HG02938 (cell line): ENCODE results near the gene THAP11.
"Not testable (repeated sequence)": the region's sequence is repeated elsewhere in the genome, so short reads cannot be mapped to it uniquely, and the experiment has no call there.

ENCODE experiments used
- ATAC-seq: cut with Tn5 transposase; IDR thresholded peaks from one replicate; pipeline ENCODE4 v1.9.1; 2021; ENCODE audit warnings: mild to moderate bottlenecking, moderate library complexity; ENCODE audit not compliant: unreplicated experiment

The THAP11 gene

DNA sequence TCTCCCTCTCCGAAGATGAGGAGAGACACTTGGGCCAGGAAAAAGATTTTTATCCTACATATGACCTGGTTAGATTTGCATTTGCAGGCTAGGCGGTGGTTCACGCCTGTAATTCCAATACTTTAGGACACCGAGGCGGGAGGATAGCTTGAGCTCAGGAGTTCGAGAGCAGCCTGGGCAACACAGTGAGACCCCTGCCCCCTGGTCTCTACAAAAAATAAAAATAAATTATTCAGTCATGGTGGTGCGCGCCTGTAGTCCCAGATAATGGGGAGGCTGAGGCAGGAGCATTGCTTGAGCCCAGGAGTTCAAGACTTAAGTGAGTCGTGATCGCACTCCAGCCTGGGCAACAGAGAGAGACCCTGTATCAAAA is 7.9 kb upstream of the THAP11 start:
- ATAC-seq, result no peak

DNA sequence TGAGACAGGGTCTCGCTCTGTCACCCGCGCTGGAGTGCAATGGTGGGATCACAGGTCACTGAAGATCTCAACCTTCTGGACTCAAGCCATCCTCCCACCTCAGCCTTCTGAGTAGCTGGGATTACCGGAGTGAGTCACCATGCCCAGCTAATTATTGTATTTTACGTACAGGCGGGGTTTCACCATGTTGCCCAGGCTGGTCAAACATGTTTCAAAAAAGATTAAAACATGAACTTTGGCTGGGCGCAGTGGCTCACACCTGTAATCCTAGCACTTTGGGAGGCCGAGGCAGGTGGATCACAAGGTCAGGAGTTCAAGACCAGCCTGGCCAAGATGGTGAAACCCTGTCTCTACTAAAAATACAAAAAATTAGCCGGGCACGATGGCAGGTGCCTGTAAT is 4.9 kb upstream of the THAP11 start:
- ATAC-seq, result not testable (repeated sequence)

DNA sequence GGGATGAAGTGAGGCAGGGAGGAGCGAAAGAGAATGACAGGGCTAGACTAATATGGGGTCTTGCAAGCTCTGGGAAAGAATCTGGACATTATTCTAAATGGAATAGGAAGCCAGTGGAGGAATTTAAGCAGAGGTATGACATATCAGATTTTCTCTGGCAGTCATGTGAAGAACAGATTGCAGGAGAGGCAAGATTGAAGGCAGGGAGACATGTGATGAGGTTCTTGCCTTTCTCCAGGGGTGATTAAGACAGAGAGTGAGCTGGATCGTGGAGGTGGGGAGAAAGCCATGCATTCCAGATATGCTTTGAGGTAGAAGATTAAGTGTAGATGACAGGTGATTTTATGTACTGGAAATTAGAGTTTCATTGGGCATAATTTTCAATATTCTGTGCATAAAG is 4.3 kb upstream of the THAP11 start:
- ATAC-seq, result no peak

DNA sequence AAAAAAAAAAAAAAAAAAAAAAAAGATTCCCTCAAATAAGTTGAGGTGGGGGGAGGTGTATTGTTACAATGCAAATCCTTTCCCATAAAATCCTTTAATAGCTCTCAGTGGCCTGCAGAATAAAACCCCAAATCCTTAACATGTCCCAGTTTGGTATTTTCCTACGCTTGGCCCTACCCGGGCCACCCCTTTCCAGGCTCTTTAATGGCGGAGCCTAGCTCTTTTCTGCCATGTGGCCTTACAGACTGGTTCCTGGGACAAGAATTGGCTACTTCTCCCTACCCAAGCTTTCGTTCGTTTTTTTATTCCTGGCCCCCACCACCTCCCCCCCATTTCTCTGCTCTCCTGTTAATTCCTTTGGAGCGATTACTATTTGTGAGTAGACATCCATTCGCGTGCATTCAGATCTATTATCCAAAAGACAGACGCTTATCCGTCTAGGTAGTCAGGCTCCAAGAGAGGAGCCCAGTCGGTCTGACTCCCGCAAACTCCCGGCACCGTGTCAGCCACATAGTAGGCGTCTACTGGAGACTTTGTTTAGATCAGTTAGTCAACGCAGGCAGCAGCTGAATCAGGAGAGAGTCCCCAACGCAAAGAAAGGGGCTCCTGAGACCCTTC is 813 bp upstream of the THAP11 start:
- ATAC-seq, result no peak

DNA sequence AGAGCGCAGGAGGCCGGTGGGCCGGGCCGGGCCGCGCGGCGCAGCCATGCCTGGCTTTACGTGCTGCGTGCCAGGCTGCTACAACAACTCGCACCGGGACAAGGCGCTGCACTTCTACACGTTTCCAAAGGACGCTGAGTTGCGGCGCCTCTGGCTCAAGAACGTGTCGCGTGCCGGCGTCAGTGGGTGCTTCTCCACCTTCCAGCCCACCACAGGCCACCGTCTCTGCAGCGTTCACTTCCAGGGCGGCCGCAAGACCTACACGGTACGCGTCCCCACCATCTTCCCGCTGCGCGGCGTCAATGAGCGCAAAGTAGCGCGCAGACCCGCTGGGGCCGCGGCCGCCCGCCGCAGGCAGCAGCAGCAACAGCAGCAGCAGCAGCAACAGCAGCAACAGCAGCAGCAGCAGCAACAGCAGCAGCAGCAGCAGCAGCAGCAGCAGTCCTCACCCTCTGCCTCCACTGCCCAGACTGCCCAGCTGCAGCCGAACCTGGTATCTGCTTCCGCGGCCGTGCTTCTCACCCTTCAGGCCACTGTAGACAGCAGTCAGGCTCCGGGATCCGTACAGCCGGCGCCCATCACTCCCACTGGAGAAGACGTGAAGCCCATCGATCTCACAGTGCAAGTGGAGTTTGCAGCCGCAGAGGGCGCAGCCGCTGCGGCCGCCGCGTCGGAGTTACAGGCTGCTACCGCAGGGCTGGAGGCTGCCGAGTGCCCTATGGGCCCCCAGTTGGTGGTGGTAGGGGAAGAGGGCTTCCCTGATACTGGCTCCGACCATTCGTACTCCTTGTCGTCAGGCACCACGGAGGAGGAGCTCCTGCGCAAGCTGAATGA is 606 bp downstream of the THAP11 start:
- ATAC-seq, result peak; percentile 6

DNA sequence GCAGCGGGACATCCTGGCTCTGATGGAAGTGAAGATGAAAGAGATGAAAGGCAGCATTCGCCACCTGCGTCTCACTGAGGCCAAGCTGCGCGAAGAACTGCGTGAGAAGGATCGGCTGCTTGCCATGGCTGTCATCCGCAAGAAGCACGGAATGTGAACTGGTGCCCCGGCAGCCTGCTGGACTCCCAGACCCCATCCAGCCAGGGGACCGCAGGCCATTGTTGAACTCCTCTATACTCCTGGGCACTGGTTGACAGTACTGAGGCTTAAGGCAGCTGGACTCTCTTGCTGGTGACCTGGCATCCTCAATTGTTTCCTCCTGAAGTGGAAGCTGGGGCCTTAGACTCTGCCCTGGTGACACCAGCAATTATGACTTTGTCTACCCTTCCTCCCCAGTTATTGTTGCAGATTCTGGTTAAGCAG is 1.2 kb downstream of the THAP11 start:
- no peak for ATAC-seq

DNA sequence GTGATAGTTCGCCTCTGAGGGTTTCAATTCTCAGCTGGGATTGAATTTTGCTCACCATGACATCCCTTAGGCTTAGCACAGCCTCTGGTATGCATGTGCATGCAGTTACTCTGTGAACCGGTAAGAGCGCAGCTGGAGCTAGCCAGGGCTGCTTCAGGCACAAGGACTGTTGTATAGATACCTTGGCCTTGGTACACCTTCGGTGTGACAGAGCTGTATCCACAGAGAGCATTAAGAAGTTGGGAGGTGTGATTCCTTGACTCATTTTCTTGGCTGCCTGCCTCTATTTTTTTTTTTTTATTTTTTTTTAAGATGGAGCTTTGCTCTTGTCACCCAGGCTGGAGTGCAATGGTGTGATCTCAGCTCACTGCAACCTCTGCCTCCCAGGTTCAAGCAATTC is 2.4 kb downstream of the THAP11 start:
- ATAC-seq, result no peak

DNA sequence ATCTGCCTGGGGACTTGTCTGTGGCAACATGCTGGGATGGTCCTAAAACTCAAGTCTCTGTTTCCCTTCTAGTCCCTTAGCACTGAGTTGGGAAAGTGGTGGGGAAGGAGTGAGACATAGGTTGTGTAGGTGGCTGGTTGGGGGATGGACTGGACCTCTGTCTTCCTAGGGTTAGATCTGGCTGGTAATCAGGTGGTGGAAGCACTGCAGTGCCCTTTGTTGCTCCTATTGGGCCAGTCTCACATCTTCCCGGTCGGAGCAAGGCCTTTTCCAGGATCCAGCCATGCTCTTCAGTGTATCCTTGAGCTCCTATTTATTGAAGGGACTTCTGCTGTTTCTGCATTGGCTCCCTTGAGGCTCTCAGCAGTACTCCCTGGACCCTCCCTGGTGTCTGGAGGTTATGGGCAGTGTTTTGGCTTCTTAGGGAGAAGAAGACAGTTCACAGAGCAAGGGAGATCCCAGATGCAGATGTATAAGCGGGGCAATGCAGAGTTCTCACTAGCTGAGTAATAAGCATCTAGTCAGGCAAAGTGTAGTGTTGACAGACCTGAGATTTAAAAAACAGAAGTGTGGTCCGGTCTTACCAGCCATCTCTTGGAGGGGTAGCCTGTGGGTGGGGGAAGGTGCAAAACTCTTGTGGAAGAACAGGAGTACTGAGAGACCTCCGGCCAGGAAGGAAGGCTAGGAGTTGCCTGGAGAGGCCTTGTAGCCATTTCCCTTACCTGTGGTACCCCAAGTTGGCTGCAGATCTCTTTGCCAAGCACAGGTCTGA is 3.4 kb downstream of the THAP11 start:
- ATAC-seq, result no peak

DNA sequence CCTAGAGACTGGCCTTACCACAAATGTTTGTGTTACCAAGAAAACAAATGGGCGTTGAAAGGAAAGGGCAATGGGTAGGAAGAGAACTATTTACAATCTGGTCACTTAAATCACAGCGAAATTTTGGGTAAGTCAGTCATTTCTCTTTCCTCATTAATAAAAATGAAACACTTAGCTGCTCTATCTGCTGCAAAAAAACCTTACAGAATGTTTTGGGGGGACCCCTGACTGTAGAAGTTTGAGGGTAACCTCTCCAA is 3.9 kb downstream of the THAP11 start:
- ATAC-seq, result no peak

DNA sequence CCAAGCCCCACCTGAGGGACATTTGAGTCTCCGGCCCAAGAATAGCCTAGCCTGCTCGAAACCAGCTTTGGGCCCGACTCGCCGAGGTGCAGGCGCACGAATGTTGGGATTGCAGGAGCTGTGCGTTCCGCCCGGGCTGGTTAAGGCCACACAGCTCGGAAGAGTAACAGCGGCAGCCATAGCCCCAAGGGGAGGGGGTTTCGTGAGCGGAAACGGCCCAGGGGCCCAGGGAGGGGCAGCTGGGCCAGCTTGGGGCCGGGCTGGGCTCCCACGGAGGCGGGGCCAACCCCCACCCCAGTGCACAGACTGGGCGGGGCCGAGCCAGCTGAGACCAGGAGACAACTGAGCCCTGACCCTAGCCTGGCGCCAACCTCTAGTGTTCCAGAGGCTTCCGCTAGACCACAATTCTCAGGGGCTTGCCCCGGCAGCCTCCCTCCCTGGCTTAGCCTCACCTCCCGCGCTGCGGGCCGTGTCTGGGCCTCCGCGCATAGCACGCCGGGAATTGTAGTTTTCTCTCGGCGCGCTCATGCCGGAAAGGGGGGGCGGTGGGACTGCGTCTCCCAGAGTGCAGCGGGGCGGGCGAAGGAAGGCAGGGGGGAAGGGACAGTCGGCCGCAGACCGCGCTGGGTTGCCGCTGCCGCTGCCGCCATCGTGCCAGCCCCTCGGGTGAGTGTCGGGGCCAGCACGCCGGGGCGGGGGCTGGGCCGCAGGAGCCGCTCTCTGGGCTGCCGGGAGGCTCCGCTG is 4.4 kb downstream of the THAP11 start, which contains the start of gene NUTF2:
TSS of gene NUTF2 (plus strand) at position 614 of the 744 bp plus-strand sequence. CDS start 18,198 bp downstream, outside the sequence.
- peak; percentile 54 for ATAC-seq

DNA sequence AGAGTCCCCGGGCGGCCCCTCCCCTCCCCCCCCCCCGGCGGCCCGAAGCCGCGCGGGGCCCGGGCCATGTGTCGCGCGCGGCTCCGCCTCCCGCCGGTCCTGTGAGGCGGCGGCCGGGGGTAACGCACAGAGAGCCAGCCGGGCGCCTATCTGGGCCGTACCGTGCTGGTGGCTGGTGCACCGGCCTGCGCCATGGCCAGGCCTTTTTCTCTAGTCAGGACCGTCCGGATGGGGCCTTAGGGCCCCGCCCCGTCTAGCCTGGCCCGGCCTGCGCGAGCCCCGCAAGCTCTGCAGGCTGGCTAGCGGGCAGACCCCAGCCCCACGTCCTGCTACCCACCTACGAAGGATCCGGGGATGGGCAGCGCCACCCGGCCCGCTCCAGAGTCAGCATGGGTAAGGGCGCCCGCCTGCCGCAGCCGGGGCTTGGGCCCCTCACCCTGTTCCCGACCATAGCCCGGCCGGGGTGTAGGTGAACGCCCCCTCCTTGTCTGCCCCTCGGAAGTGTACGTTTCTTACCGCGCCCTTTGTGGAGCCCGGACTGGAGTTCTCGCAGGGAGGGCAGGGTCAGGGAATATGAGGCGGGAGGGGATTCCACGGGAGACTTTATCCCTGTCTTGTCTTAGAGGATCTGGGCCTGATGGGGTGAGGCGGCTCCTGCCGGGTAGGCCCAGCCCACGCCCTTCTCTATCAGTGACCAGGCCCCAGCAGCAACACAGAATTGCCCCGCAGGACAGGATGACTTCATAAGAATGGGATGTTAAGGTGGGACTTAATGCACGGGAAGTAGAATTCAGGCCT is 5.1 kb downstream of the THAP11 start, which contains the start of gene CENPT:
TSS of gene CENPT (minus strand) at position 630 of the 798 bp plus-strand sequence. CDS start 13,834 bp downstream, outside the sequence.
- ATAC-seq, result peak; percentile 27

DNA sequence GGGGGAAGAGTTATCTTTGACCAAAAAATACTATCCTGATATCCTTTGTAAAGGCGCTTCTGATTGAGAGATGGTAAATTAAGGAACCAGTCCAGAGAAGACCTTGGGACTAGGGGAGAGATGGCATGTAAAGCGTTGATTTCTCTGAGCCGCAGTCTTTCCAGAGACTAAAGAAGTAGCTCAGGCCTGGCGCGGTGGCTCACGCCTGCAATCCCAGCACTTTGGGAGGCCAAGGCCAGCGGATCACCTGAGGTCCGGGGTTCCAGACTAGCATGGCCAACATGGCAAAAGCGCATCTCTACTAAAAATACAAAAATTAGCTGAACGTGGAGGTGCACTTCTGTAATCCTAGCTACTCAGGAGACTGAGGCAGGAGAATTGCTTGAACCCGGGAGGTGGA is 6.0 kb downstream of the THAP11 start:
- ATAC-seq, result no peak

DNA sequence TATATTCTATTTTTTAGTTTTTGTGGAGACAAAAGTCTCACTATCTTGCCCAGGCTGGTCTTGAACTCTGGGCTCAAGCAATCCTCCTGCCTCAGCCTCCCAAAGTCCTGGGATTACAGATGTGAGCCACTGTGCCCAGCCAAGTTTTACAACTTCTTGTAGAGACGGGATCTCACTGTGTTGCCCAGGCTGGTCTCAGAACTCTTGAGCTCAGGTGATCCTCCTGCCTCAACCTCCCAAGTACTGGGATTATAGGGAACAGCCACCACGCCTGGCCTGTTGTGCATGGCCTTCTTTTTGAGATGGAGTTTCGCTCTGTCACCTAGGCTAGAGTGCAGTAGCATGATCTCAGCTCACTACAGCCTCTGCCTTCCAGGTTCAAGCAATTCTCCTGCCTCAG is 11.6 kb downstream of the THAP11 start:
- no peak for ATAC-seq

DNA sequence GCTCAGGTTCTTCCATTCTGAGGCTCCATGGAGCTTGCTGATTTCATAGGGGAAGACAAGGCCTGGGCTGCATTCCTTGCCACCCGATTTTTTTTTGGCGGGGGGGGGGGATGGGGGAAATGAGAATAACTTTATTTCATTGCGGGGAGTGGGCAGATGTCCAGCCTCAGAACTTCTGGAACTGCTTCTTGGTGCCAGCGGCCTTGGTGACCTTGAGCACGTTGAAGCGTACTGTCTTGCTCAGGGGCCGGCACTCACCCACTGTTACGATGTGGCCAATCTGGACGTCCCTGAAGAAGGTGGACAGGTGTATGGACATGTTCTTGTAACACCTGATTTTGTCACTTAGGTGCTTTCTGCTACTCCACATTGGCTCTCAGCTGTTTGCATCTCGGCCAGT is 13.7 kb downstream of the THAP11 start:
- no peak for ATAC-seq

DNA sequence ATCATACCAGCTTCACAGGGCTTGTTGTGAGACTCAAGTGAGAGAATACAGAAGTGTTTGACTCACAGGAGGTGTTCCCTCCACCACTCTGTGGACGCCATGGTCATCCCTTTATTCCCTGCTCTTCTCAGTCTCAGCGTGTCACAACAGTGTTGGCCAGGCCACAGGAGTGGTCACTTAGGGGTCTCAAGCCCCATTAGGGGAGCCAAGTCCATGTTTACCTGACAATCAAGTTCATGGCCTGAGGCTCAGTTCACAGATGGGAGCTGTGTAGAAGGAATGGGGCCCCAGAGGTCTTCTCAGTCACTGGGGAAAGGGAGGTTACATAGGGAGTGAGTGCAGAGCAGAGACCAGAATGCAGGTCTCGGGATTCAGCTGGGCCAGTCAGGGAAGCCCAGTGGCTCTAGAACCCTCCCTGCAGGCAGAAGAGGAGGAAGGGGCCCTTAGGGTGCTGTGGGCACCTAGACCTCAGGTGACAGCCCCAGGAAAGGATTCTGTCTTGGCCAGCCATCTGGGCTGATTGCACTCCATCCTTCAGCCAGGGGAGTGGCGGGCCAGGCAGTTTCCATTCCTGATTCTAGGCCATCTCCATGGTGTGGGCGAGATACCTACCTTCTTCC is 14.9 kb downstream of the THAP11 start:
- ATAC-seq, result no peak

DNA sequence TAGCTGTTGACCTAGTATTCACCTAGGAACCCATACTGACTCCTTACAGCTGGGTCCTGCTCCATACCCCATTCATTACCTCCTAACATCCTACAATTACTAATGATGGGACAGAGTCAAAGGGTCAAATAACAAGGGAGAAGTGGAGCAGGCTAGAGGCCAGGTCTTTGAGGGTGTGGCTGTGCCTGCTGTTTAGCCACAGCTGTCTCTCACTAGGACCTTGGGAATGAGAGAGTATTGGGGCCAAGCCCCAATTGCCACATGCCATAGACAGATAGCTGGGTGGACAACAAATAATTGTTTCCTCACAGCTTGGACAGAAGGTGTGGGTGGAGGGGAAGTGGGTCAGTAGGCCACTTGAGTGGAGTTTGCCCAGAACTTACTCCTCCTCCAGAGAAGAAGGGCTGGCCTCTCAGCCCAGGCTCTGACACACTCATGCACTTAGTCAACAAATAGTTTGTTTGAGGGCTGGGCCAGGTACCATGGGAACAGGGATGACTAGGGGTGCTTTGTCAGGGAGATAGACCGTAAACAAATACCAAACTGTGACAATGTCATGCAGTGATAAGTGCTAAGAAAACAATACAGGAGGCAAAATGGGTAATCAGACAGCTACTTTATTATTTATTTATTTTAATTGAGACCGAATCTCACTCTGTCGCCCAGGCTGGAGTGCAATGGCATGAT is 15.6 kb downstream of the THAP11 start:
- ATAC-seq, result no peak

DNA sequence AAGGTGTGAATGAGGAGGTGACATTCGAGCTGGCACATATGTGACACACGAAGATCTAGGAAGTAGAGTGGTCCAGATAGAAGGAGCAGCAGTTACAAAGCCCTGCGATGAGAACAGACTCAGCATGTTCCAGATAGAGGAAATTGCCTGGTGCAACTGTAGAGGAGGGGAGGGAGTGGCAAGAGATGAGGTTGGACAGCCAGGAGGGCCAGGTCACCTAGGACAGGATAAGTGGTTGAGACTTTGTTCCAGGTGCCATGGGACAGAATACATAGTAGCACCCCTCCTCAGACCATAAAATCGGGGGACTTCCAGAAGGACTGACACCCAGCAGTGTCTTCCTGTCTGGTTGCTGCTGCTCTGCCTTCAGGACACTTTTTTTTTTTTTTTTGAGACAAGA is 16.4 kb downstream of the THAP11 start:
- ATAC-seq, result no peak

DNA sequence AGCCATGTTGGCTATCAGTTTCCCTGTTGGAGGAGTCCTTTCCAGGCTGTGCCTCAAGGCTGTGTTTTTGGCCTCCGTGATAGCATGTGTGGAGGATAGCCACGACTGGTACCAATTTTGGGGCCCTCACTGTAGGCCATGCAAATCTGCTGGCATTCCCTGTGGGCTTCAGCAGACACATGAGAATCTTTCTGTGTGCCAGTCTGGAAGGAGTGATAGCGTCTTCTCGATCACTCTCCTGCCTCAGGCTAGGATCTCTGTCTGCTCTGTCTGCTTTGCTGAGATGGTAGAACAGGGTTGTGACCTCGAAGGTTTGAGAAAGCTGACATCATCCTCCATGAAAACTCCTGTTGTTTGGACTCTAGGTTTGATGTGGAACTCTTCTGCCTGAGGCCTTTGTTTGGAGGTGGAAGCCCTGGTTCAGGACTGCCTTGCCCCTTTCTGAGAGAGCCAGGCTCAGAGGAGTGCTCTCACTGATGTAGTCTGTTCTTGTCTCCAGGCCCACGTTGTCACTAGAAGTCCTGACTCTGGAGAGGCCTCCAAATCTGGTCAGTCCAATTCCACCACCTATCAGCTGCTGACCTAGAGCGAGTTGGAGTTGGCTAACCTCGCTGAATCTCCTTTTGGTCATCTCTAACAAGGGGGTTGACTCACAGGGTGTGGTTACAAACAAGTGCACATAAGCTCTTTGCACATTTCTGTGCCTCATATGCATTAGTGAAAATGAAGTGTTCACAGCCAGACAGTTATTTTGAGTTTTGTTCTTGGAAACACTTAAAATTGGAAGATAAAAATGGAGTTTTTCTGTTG is 18.7 kb downstream of the THAP11 start:
- ATAC-seq, result no peak
